Superior temporal gyrus (tissue), 1 donor: ENCODE measurements around the gene CYP2C18.
"Not testable (repeated sequence)": the region's sequence is repeated elsewhere in the genome, so short reads cannot be mapped to it uniquely, and the experiment has no call there.

Source experiments
- DNase-seq: peaks from one replicate; pipeline ENCODE4 v3.0.0-alpha.2; 2016; ENCODE audit errors: extremely low spot score

Gene CYP2C18

GRCh38 chr10:94683214-94684054, at the start of gene CYP2C18:
Gene CYP2C18 (plus strand): TSS chr10:94683729. CDS start chr10:94683820, 91 bp downstream.
- no peak for DNase-seq

GRCh38 chr10:94638097-94638496, 45.4 kb upstream of the CYP2C18 start:
- DNase-seq, result not testable (repeated sequence)

- DNase-seq, result no peak
Measured at GRCh38 chr10:94639902-94640301, 43.6 kb upstream of the CYP2C18 start.

- DNase-seq, result no peak
Measured at GRCh38 chr10:94640562-94640961, 43.0 kb upstream of the CYP2C18 start.

GRCh38 chr10:94641480-94641879, 42.0 kb upstream of the CYP2C18 start:
- DNase-seq, result no peak

GRCh38 chr10:94644352-94644751, 39.2 kb upstream of the CYP2C18 start:
- no peak for DNase-seq

GRCh38 chr10:94645285-94645684, 38.2 kb upstream of the CYP2C18 start:
- no peak for DNase-seq

GRCh38 chr10:94655201-94655600, 28.3 kb upstream of the CYP2C18 start:
- DNase-seq, result not testable (repeated sequence)

GRCh38 chr10:94663061-94663460, 20.5 kb upstream of the CYP2C18 start:
- DNase-seq, result not testable (repeated sequence)

- DNase-seq, result no peak
Measured at GRCh38 chr10:94666391-94667102, 17.0 kb upstream of the CYP2C18 start.

GRCh38 chr10:94673614-94674321, 9.8 kb upstream of the CYP2C18 start:
- no peak for DNase-seq

GRCh38 chr10:94676496-94676895, 7.0 kb upstream of the CYP2C18 start:
- DNase-seq, result no peak

- DNase-seq, result no peak
Measured at GRCh38 chr10:94677691-94678090, 5.8 kb upstream of the CYP2C18 start.

- no peak for DNase-seq
Measured at GRCh38 chr10:94678475-94678874, 5.1 kb upstream of the CYP2C18 start.

- DNase-seq, result no peak
Measured at GRCh38 chr10:94680544-94680943, 3.0 kb upstream of the CYP2C18 start.

- DNase-seq, result not testable (repeated sequence)
Measured at GRCh38 chr10:94682636-94683035, 893 bp upstream of the CYP2C18 start.

- no peak for DNase-seq
Measured at GRCh38 chr10:94687625-94688248, 4.2 kb downstream of the CYP2C18 start.

- DNase-seq, result no peak
Measured at GRCh38 chr10:94706089-94706488, 22.6 kb downstream of the CYP2C18 start.

GRCh38 chr10:94710578-94710977, 27.0 kb downstream of the CYP2C18 start:
- DNase-seq, result no peak

GRCh38 chr10:94725871-94726270, 42.3 kb downstream of the CYP2C18 start:
- DNase-seq, result no peak

GRCh38 chr10:94735197-94735596, 51.7 kb downstream of the CYP2C18 start:
- DNase-seq, result no peak

- no peak for DNase-seq
Measured at GRCh38 chr10:94738588-94738987, 55.1 kb downstream of the CYP2C18 start.
